HepG2 (cell line): Measurements from ENCODE around the gene JKAMP. TPM values are rescaled to one million over a fixed set of nuclear protein-coding genes. Genes with fewer than 3 reads are reported as not detected.

Source experiments
- CCDC6 ChIP-seq: sonication (generic); formaldehyde crosslinking; IDR thresholded peaks from 2 replicates; pipeline ENCODE4 v1.8.1; 2022; ENCODE audit warnings: mild to moderate bottlenecking, missing genetic modification reagents, moderate library complexity
- GLI4 ChIP-seq: sonication (generic); formaldehyde crosslinking; IDR thresholded peaks from 2 replicates; pipeline ENCODE4 v1.5.1; 2020; ENCODE audit warnings: missing genetic modification reagents, mild to moderate bottlenecking, moderate library complexity, borderline replicate concordance
- KDM1A ChIP-seq: IDR thresholded peaks from 2 replicates; pipeline ENCODE4 v1.6.1; 2016; ENCODE audit warnings: missing compliant biosample characterization
- MAFG ChIP-seq: sonication (generic); formaldehyde crosslinking; IDR thresholded peaks from 2 replicates; pipeline ENCODE4 v1.5.1; 2020; ENCODE audit warnings: mild to moderate bottlenecking, missing genetic modification reagents
- SALL1 ChIP-seq: sonication (generic); formaldehyde crosslinking; IDR thresholded peaks from 2 replicates; pipeline ENCODE4 v1.8.0; 2022; ENCODE audit warnings: mild to moderate bottlenecking, missing genetic modification reagents
- ZBTB42 ChIP-seq: sonication (generic); formaldehyde crosslinking; IDR thresholded peaks from 2 replicates; pipeline ENCODE4 v1.5.0; 2020; ENCODE audit warnings: mild to moderate bottlenecking, missing genetic modification reagents
- ZNF629 ChIP-seq: sonication (generic); formaldehyde crosslinking; conservative IDR thresholded peaks from 2 replicates; pipeline ENCODE4 v1.5.0; 2020; ENCODE audit warnings: missing genetic modification reagents
- polyA plus RNA-seq, 8 experiments: library from polyadenylated mRNA; depleted of rRNA in 3 of 8; stranded (reverse) in 7 of 8; unstranded in 1 of 8; fragments of >200 nt; fragmentation: Illumina TruSeq in 4 of 8; extraction: Trizol in 4 of 8; gene quantifications; 2 replicates each; pipeline versions ENCODE4 v1.2.1 to v1.2.3, GENCODE V29; 2011 to 2016; ENCODE audit warnings: low read depth in 4 of 8, missing spikeins in 1 of 8, mixed read lengths in 1 of 8; ENCODE audit not compliant: insufficient read depth in 1 of 8
- total RNA-seq, 5 experiments: library from RNA; depleted of rRNA; stranded (reverse); fragments of >200 nt; fragmentation: Illumina TruSeq; extraction: Trizol; gene quantifications; 2 replicates each; pipeline ENCODE4 v1.2.3, GENCODE V29; 2016; ENCODE audit warnings: low read depth in 1 of 5
- TF ChIP-seq, protein P1 (sequence below): sonication (generic); formaldehyde crosslinking; IDR thresholded peaks from 2 replicates; pipeline ENCODE4 v1.4.0; 2020; ENCODE audit warnings: missing genetic modification reagents
- TF ChIP-seq, protein P2 (sequence below): sonication (generic); formaldehyde crosslinking; IDR thresholded peaks from 2 replicates; pipeline ENCODE4 v1.5.1; 2020; ENCODE audit warnings: mild to moderate bottlenecking, missing genetic modification reagents

Gene JKAMP
- total and polyA plus RNA-seq, 2 of the 13 experiments (the other 11 are each of a cell fraction or from before 2014, with no cell fraction given) = 56.4 to 135 TPM

DNA sequence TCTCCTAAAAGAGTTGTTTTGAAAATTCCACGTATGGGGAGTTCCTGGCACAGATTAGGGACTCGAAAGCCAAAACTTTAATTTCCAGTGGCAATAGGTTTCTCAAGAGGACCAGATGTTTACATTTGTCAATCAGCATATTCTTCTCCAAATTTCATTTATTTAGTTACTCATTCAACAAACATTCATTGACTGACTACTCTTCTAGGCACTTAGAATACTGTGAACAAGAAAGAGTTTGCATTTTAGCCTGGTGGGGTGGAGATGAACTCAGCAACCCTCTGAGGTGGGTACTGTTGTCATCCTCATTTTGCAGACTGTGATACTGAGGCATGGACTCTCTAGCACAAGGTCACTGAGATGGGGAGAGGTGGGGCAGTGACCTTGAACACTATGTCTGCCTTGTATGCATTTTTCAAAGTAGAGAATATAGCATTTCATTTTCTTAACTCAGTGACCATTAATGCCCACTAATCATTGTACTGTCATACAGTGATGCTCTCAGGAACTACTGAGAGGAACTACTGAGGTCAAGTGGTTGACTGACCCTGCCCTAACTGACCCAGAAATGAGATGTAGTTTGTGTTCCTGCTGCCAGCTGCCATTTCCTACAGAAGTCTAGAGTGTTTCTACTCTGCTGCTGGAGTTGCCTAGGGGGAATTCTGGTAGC is 2.3 kb upstream of the JKAMP start (continued):
- TF ChIP-seq SALL1 (CRISPR knock-in tag) = no peak
- TF ChIP-seq KDM1A (CRISPR knock-in tag) = peak; percentile 48; the same call in 1 of the 2 replicates
- TF ChIP-seq CCDC6 (CRISPR knock-in tag) = no peak
- TF ChIP-seq, protein P1, sequence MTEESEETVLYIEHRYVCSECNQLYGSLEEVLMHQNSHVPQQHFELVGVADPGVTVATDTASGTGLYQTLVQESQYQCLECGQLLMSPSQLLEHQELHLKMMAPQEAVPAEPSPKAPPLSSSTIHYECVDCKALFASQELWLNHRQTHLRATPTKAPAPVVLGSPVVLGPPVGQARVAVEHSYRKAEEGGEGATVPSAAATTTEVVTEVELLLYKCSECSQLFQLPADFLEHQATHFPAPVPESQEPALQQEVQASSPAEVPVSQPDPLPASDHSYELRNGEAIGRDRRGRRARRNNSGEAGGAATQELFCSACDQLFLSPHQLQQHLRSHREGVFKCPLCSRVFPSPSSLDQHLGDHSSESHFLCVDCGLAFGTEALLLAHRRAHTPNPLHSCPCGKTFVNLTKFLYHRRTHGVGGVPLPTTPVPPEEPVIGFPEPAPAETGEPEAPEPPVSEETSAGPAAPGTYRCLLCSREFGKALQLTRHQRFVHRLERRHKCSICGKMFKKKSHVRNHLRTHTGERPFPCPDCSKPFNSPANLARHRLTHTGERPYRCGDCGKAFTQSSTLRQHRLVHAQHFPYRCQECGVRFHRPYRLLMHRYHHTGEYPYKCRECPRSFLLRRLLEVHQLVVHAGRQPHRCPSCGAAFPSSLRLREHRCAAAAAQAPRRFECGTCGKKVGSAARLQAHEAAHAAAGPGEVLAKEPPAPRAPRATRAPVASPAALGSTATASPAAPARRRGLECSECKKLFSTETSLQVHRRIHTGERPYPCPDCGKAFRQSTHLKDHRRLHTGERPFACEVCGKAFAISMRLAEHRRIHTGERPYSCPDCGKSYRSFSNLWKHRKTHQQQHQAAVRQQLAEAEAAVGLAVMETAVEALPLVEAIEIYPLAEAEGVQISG (CRISPR knock-in tag) = peak; percentile 24; the same call in 1 of the 2 replicates
- TF ChIP-seq GLI4 (CRISPR knock-in tag) = no peak
- no peak for TF ChIP-seq MAFG (CRISPR knock-in tag)
- TF ChIP-seq, protein P2, sequence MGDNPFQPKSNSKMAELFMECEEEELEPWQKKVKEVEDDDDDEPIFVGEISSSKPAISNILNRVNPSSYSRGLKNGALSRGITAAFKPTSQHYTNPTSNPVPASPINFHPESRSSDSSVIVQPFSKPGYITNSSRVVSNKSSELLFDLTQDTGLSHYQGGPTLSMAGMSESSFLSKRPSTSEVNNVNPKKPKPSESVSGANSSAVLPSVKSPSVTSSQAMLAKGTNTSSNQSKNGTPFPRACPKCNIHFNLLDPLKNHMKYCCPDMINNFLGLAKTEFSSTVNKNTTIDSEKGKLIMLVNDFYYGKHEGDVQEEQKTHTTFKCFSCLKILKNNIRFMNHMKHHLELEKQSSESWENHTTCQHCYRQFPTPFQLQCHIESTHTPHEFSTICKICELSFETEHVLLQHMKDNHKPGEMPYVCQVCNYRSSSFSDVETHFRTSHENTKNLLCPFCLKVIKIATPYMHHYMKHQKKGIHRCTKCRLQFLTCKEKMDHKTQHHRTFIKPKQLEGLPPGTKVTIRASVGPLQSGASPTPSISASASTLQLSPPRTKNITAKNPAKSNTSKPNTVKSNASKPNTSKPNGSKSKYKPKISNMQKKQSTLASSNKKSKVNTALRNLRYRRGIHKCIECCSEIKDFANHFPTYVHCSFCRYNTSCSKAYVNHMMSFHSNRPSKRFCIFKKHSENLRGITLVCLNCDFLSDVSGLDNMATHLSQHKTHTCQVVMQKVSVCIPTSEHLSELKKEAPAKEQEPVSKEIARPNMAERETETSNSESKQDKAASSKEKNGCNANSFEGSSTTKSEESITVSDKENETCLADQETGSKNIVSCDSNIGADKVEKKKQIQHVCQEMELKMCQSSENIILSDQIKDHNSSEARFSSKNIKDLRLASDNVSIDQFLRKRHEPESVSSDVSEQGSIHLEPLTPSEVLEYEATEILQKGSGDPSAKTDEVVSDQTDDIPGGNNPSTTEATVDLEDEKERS (CRISPR knock-in tag) = 0 out of 2 replicates have a peak, but pooled peaks have one; percentile 20
- peak; percentile 60 for TF ChIP-seq ZNF629 (CRISPR knock-in tag)
- TF ChIP-seq ZBTB42 (CRISPR knock-in tag) = no peak
